Stimulated activated CD8-positive, alpha-beta memory T cell treated with anti-CD3 and anti-CD28 coated beads, Interleukin-2, amount 100 ng/mL, for 48 hours (primary cell): ENCODE results near the gene ZNF415.
"Not testable (repeated sequence)": the region's sequence is repeated elsewhere in the genome, so short reads cannot be mapped to it uniquely, and the experiment has no call there.

Source experiments
- DNase-seq, 2 donors: peaks; one replicate each; pipeline ENCODE4 v3.0.0-alpha.2; 2020; ENCODE audit warnings: low read depth in 2 of 2

ZNF415 gene

GRCh38 chr19:53132141-53132991 is at the start of gene ZNF415:
Gene ZNF415, minus strand, starts transcription at chr19:53132910. Its CDS starts 10,234 bp downstream, at chr19:53122676.
- peak; percentile 15 to 18 for DNase-seq

- no peak for DNase-seq
These were observed 49.5 kb upstream of the ZNF415 start for GRCh38 chr19:53182202-53182601.

- no peak for DNase-seq
These were observed 45.3 kb upstream of the ZNF415 start for GRCh38 chr19:53177986-53178385.

- DNase-seq, result no peak
These were observed 40.2 kb upstream of the ZNF415 start for GRCh38 chr19:53172889-53173288.

- no peak for DNase-seq
These were observed 33.0 kb upstream of the ZNF415 start for GRCh38 chr19:53165691-53166091.

- DNase-seq, result no peak
These were observed 28.4 kb upstream of the ZNF415 start for GRCh38 chr19:53161123-53161522.

GRCh38 chr19:53160350-53160749 is 27.6 kb upstream of the ZNF415 start:
- no peak for DNase-seq

GRCh38 chr19:53158119-53158656 is 25.5 kb upstream of the ZNF415 start:
- DNase-seq, result peak in 1 of 2 donors; percentile 21

- no peak for DNase-seq
These were observed 24.9 kb upstream of the ZNF415 start for GRCh38 chr19:53157626-53158025.

GRCh38 chr19:53156850-53157249 is 24.1 kb upstream of the ZNF415 start:
- DNase-seq, result no peak

- DNase-seq, result no peak
These were observed 14.9 kb upstream of the ZNF415 start for GRCh38 chr19:53147645-53148044.

GRCh38 chr19:53140351-53140750 is 7.6 kb upstream of the ZNF415 start:
- DNase-seq, result no peak

GRCh38 chr19:53136432-53136831 is 3.7 kb upstream of the ZNF415 start:
- no peak for DNase-seq

GRCh38 chr19:53131727-53132126 is 983 bp downstream of the ZNF415 start:
- DNase-seq, result no peak

GRCh38 chr19:53131085-53131590 is 1.6 kb downstream of the ZNF415 start:
- DNase-seq, result no peak

GRCh38 chr19:53130506-53130905 is 2.2 kb downstream of the ZNF415 start:
- no peak for DNase-seq

- not testable (repeated sequence) for DNase-seq
These were observed 5.8 kb downstream of the ZNF415 start for GRCh38 chr19:53126733-53127526.

- DNase-seq, result no peak
These were observed 9.3 kb downstream of the ZNF415 start for GRCh38 chr19:53123400-53123799.

GRCh38 chr19:53112286-53112685 is 20.4 kb downstream of the ZNF415 start:
- no peak for DNase-seq

- no peak for DNase-seq
These were observed 23.2 kb downstream of the ZNF415 start for GRCh38 chr19:53109527-53109926.

- DNase-seq, result peak; percentile 97 to 98
These were observed 29.2 kb downstream of the ZNF415 start, which contains the start of gene ZNF160 for GRCh38 chr19:53103234-53104203. Gene ZNF160, minus strand, starts transcription at chr19:53103422. Its CDS starts 17,146 bp downstream, at chr19:53086276.
